Adrenal gland (tissue), 5 donors: ENCODE data around the gene MMP13.

ENCODE experiments used
- CTCF ChIP-seq, 6 experiments: fragments of 450-650 bp in 4 of 6; fragments of 200-600 bp in 2 of 6; sonication (generic) in 1 of 6; IDR thresholded peaks; 1 replicate in 5 of 6; 2 replicates in 1 of 6; pipeline versions ENCODE4 v1.5.1 to v1.8.0; 2016 to 2021; ENCODE audit warnings: antibody characterized with exemption in 6 of 6, mild to moderate bottlenecking in 2 of 6, moderate library complexity in 1 of 6
- POLR2A ChIP-seq, 2 donors: fragments of 450-650 bp; IDR thresholded peaks; one replicate each; pipeline ENCODE4 v1.6.1; 2017; ENCODE audit warnings: antibody characterized with exemption in 2 of 2, mild to moderate bottlenecking in 2 of 2, moderate library complexity in 1 of 2
- donor health status: DM: no; HTN: no; CAD: no.

- TF ChIP-seq CTCF (IDR thresholded peaks at IDR 0.05) (no peak), POLR2A (IDR thresholded peaks at IDR 0.05) (no peak)
Measured at GRCh38 chr11:102989379-102990047, 34.0 kb upstream of the MMP13 start.
